ENCODE data around the gene UBE2J2.

DNA sequence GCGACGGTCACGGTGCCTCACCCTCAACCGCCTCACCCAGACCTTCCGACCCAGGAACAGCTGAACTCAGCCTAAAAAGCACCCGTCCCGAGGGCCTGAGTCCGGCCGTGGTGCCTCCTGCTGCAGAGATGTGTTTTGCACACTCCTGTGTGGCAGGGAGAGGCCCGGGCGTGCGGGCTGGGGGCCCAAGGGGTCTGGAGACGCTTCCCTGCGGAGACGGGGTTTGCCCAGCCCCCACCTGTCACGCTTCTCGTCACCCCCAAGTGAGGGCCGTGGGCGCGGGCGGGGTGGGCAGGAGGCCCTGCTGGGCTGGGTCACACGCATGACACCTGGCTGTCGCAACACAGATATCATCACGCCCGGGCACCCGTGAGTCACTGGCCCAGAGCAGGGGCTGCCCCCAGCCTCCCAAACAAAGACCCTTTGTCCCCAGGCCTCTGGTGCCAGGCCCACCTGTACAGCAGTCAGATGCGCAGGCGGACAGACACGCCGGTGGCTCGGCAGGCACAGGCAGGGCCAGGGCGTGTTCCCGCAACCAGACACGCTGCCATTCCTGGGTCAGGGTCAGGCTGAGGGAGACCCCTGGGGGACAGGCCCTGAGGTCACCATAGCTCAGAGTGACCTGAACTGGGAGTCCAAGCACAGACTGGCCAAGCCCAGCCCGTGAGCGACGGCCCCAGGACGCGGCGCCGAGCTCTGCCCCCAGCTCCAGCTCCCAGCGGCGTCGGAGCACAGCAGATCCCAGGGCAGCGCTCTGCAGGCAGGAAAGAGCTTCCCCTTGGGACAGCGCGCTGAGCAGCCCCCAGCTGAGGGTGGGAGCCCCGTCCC, 35.6 kb downstream of the UBE2J2 start:
- TF ChIP-seq, protein P1, sequence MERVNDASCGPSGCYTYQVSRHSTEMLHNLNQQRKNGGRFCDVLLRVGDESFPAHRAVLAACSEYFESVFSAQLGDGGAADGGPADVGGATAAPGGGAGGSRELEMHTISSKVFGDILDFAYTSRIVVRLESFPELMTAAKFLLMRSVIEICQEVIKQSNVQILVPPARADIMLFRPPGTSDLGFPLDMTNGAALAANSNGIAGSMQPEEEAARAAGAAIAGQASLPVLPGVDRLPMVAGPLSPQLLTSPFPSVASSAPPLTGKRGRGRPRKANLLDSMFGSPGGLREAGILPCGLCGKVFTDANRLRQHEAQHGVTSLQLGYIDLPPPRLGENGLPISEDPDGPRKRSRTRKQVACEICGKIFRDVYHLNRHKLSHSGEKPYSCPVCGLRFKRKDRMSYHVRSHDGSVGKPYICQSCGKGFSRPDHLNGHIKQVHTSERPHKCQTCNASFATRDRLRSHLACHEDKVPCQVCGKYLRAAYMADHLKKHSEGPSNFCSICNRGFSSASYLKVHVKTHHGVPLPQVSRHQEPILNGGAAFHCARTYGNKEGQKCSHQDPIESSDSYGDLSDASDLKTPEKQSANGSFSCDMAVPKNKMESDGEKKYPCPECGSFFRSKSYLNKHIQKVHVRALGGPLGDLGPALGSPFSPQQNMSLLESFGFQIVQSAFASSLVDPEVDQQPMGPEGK (CRISPR knock-in tag; IDR thresholded peaks at IDR 0.05; ENCODE audit: borderline replicate concordance): no peak
- TF ChIP-seq RARB (CRISPR knock-in tag; IDR thresholded peaks at IDR 0.05): no peak
- no peak for TF ChIP-seq ISL1 (CRISPR knock-in tag; IDR thresholded peaks at IDR 0.05)
- TF ChIP-seq GLIS3 (CRISPR knock-in tag; IDR thresholded peaks at IDR 0.05): no peak

All from SK-N-SH treated with all-trans-retinoic acid at 6 μM for 48 hours (cell line).